Vagina (tissue), 2 donors: ENCODE data around the gene ABCA3. TPM values are rescaled to one million over a fixed set of nuclear protein-coding genes. Genes with fewer than 3 reads are reported as not detected.

Experiments used
- DNase-seq, 2 donors: peaks; one replicate each; pipeline ENCODE4 v3.0.0-alpha.2; 2017; ENCODE audit errors: extremely low spot score in 2 of 2
- H3K27ac ChIP-seq: fragments of 200-600 bp; sonication (generic); one replicate; pipeline ENCODE4 v1.5.1; 2019
- H3K27me3 ChIP-seq: fragments of 200-600 bp; sonication (generic); one replicate; pipeline ENCODE4 v1.5.1; 2019
- H3K36me3 ChIP-seq, 2 donors: fragments of 200-600 bp; sonication (generic); one replicate each; pipeline ENCODE4 v1.5.1; 2017 to 2019
- H3K4me1 ChIP-seq: fragments of 200-600 bp; sonication (generic); one replicate; pipeline ENCODE4 v1.5.1; 2019
- H3K4me3 ChIP-seq, 2 donors: fragments of 200-600 bp; sonication (generic); 1 replicate in 1 of 2; 2 replicates in 1 of 2; pipeline ENCODE4 v1.5.1; 2016 to 2019
- H3K9me3 ChIP-seq: fragments of 200-600 bp; sonication (generic); one replicate; pipeline ENCODE4 v1.5.1; 2019
- POLR2A ChIP-seq, 2 donors: fragments of 450-650 bp; IDR thresholded peaks; one replicate each; pipeline ENCODE4 v1.6.1; 2017; ENCODE audit warnings: antibody characterized with exemption in 2 of 2, mild to moderate bottlenecking in 2 of 2, moderate library complexity in 2 of 2
- POLR2AphosphoS5 ChIP-seq, 2 donors: sonication (generic); formaldehyde crosslinking; IDR thresholded peaks; one replicate each; pipeline ENCODE4 v1.9.0; 2017; ENCODE audit warnings: antibody characterized with exemption in 2 of 2, mild to moderate bottlenecking in 2 of 2, low read depth in 1 of 2; ENCODE audit not compliant: insufficient read depth in 1 of 2
- intact Hi-C: fragments of 100-400 bp; cut with DNase I; formaldehyde crosslinking; loops from one replicate; pipeline ENCODE4 v1.15.1; 2023
- total RNA-seq: library from RNA; depleted of rRNA; stranded (reverse); fragments of >200 nt; gene quantifications from one replicate; pipeline ENCODE4 v1.2.3, GENCODE V29; 2016
- TF ChIP-seq, protein P1 (sequence below), 3 experiments: fragments of 450-650 bp in 2 of 3; fragments of 200-600 bp in 1 of 3; sonication (generic) in 1 of 3; IDR thresholded peaks; one replicate each; pipeline ENCODE4 v1.5.1; 2017 to 2019; ENCODE audit warnings: antibody characterized with exemption in 3 of 3, mild to moderate bottlenecking in 2 of 3, moderate library complexity in 2 of 3

ABCA3 gene
- total RNA-seq, 1 donor from 2014 or later, result 5.4 TPM

DNA sequence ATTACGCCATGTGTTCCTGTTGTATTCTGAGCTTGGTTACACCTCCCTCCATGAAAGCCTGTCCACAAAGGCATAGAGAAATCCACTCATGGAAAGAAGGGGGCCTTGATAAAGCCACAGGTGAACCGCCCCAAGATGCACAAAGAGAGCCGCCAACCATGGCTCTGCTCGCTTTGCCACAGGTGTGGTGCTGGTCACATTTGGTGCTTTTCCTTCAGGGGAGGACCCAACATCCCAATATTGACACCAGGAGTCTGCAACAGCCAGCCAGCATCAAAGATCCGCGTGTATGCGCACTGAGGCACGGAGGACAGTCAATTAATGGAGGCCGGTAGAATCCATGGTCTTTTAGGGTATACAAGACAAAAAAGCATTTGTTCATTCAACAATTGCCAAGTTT is 7.3 kb downstream of the ABCA3 start:
- Histone ChIP-seq H3K4me1 (no peaks in the 10 kb centered on the region), H3K36me3 (no peaks in the 10 kb centered on the region), H3K27me3 (no peaks in the 10 kb centered on the region), H3K27ac (no peak overlapping the region), H3K9me3 (no peaks in the 10 kb centered on the region), H3K4me3 (no peak overlapping the region)
- TF ChIP-seq, protein P1, sequence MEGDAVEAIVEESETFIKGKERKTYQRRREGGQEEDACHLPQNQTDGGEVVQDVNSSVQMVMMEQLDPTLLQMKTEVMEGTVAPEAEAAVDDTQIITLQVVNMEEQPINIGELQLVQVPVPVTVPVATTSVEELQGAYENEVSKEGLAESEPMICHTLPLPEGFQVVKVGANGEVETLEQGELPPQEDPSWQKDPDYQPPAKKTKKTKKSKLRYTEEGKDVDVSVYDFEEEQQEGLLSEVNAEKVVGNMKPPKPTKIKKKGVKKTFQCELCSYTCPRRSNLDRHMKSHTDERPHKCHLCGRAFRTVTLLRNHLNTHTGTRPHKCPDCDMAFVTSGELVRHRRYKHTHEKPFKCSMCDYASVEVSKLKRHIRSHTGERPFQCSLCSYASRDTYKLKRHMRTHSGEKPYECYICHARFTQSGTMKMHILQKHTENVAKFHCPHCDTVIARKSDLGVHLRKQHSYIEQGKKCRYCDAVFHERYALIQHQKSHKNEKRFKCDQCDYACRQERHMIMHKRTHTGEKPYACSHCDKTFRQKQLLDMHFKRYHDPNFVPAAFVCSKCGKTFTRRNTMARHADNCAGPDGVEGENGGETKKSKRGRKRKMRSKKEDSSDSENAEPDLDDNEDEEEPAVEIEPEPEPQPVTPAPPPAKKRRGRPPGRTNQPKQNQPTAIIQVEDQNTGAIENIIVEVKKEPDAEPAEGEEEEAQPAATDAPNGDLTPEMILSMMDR (IDR thresholded peaks at IDR 0.05), result no peak
- TF ChIP-seq POLR2AphosphoS5 (IDR thresholded peaks at IDR 0.05; ENCODE audit: insufficient read depth in 1 of 2, low read depth in 1 of 2) (no peak), POLR2A (IDR thresholded peaks at IDR 0.05) (no peak)
- DNase-seq, result peak in 1 of 2 donors; percentile 92
- intact Hi-C loops, result no loop called here

DNA sequence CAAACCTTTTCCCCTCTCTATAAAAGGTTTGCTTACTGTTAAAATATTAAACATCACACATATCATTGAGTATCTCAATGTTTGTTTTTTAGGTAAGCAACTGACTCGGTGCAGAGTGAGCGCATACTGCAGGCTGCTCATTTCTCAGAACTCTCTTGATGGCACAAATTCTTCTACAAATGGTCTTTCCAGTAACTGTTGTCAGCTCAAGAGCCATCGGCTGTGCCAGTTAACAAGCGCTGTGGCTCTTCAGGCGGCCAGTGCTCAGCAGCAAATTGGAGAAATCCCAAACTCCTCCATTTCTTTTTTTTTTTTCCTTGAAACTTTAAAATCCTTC is 8.6 kb downstream of the ABCA3 start:
- intact Hi-C loops, result no loop called here
- peak in 1 of 2 donors; percentile 9 for DNase-seq
- no peak overlapping the region for H3K4me3 ChIP-seq
- H3K27me3 ChIP-seq, result no peaks in the 10 kb centered on the region
- H3K9me3 ChIP-seq, result no peaks in the 10 kb centered on the region
- no peak overlapping the region for H3K27ac ChIP-seq
- no peaks in the 10 kb centered on the region for H3K36me3 ChIP-seq
- TF ChIP-seq, protein P1 (IDR thresholded peaks at IDR 0.05), result no peak
- TF ChIP-seq POLR2AphosphoS5 (IDR thresholded peaks at IDR 0.05; ENCODE audit: insufficient read depth in 1 of 2, low read depth in 1 of 2) (no peak), POLR2A (IDR thresholded peaks at IDR 0.05) (no peak)
- no peaks in the 10 kb centered on the region for H3K4me1 ChIP-seq

DNA sequence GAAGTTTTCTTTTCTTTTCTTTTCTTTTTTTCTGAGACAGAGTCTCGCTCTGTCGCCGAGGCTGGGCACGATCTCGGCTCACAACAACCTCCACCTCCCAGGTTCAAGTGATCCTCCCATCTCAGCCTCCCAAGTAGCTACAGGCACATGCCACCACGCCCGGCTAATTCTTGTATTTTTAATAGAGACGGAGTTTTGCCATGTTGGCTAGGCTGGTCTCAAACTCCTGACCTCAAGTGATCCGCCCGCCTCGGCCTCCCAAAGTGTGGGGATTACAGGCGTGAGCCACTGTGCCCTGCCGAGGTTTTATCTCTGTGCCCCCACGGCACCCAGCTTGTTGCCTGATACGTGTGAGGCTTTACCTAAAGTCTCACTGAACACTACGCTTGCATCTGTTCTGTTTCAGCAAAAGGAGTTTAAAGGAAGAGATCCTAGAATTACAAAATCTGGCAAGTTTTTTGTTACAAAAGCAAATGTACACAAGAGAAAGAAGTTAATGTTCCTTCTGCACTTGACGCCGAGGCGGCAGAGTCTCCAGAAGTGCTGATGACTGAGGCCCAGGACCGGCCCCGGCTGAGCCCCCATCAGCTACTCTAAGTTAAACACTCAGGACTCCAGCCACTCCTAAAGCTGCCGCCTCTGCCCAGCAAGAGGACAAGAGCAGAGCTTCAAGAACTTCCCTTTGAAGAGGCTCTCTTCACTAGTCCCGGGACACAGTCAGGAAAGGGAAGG is 9.2 kb downstream of the ABCA3 start:
- Histone ChIP-seq H3K9me3 (no peaks in the 10 kb centered on the region), H3K4me3 (no peak overlapping the region), H3K4me1 (no peaks in the 10 kb centered on the region), H3K36me3 (no peaks in the 10 kb centered on the region), H3K27ac (no peak overlapping the region), H3K27me3 (no peaks in the 10 kb centered on the region)
- DNase-seq, result peak in 1 of 2 donors; percentile 12
- intact Hi-C loops, result no loop called here
- no peak for TF ChIP-seq POLR2AphosphoS5 (IDR thresholded peaks at IDR 0.05; ENCODE audit: insufficient read depth in 1 of 2, low read depth in 1 of 2)
- TF ChIP-seq POLR2A (IDR thresholded peaks at IDR 0.05), result no peak
- TF ChIP-seq, protein P1 (IDR thresholded peaks at IDR 0.05), result no peak

DNA sequence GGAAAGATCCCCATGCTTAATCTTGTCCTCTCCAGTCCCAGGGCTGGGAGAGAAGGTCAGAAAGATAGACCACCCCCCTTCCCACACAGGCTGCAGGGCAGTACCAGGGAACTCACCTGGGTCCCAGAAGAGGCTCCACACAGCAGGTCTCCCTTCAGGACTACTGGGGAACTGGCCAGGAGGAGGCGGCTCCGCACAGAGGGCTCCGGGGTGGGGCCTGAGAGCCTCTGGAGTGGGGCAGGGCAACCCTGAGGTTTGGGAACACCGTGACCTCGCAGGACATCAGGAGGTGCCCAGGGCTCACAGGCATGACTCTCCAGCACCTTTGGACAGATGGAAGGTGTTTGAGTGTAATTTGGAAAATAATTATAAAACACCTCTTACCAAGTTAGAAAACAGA is 11.0 kb downstream of the ABCA3 start:
- no peaks in the 10 kb centered on the region for H3K36me3 ChIP-seq
- H3K9me3 ChIP-seq, result no peaks in the 10 kb centered on the region
- no peak overlapping the region for H3K4me3 ChIP-seq
- intact Hi-C loops, result no loop called here
- H3K4me1 ChIP-seq, result no peaks in the 10 kb centered on the region
- TF ChIP-seq, protein P1 (IDR thresholded peaks at IDR 0.05), result no peak
- TF ChIP-seq POLR2A (IDR thresholded peaks at IDR 0.05), result no peak
- no peak for TF ChIP-seq POLR2AphosphoS5 (IDR thresholded peaks at IDR 0.05; ENCODE audit: insufficient read depth in 1 of 2, low read depth in 1 of 2)
- no peaks in the 10 kb centered on the region for H3K27me3 ChIP-seq
- peak in 1 of 2 donors; percentile 70 for DNase-seq
- H3K27ac ChIP-seq, result no peak overlapping the region

DNA sequence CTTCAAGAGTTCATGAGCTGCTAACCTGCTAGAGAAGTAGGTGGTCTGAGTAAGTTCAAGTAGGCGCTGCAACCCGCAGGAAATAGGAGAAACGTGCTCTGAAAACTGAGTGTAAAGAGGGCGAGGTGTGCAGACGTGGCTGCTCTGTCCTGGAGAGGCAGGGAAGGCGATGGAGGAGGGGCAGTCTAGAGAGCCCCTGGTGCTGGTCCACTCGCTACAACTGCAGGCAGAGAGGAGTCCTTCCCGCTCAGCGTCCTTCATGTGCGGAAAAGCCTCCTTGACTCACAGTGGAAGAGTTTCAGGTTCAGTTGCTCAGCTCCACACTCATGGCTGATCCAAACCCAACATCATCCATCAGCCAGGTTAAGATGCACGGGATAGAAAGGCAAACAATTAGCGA is 12.1 kb downstream of the ABCA3 start:
- H3K27me3 ChIP-seq, result no peaks in the 10 kb centered on the region
- H3K4me3 ChIP-seq, result no peak overlapping the region
- TF ChIP-seq POLR2AphosphoS5 (IDR thresholded peaks at IDR 0.05; ENCODE audit: insufficient read depth in 1 of 2, low read depth in 1 of 2) (no peak), POLR2A (IDR thresholded peaks at IDR 0.05) (no peak)
- TF ChIP-seq, protein P1 (IDR thresholded peaks at IDR 0.05), result no peak
- no peaks in the 10 kb centered on the region for H3K36me3 ChIP-seq
- H3K27ac ChIP-seq, result no peak overlapping the region
- intact Hi-C loops, result no loop called here
- no peak for DNase-seq
- H3K9me3 ChIP-seq, result no peaks in the 10 kb centered on the region
- no peaks in the 10 kb centered on the region for H3K4me1 ChIP-seq
